NCI-H2196 (cell line): ENCODE results near the gene BMP8A.
"Not testable (repeated sequence)": the region's sequence is repeated elsewhere in the genome, so short reads cannot be mapped to it uniquely, and the experiment has no call there.

Experiments
- DNase-seq: peaks from one replicate; lab custom pipeline; 2025; ENCODE audit not compliant: unreplicated experiment; lab: John Stamatoyannopoulos, UW

BMP8A gene

GRCh38 chr1:39504436-39504835 is 13.0 kb downstream of the BMP8A start:
- not testable (repeated sequence) for DNase-seq

GRCh38 chr1:39505289-39505688 is 13.9 kb downstream of the BMP8A start:
- no peak for DNase-seq

GRCh38 chr1:39507230-39507928 is 15.9 kb downstream of the BMP8A start:
- no peak for DNase-seq

GRCh38 chr1:39508266-39508665 is 16.8 kb downstream of the BMP8A start:
- no peak for DNase-seq

GRCh38 chr1:39508857-39509305 is 17.4 kb downstream of the BMP8A start:
- no peak for DNase-seq

GRCh38 chr1:39509360-39510009 is 18.0 kb downstream of the BMP8A start:
- DNase-seq, result no peak

GRCh38 chr1:39510570-39511186 is 19.2 kb downstream of the BMP8A start:
- DNase-seq, result not testable (repeated sequence)

GRCh38 chr1:39511477-39511876 is 20.0 kb downstream of the BMP8A start:
- not testable (repeated sequence) for DNase-seq

GRCh38 chr1:39512234-39512847 is 20.9 kb downstream of the BMP8A start:
- not testable (repeated sequence) for DNase-seq

GRCh38 chr1:39514710-39515124 is 23.3 kb downstream of the BMP8A start:
- not testable (repeated sequence) for DNase-seq

GRCh38 chr1:39515131-39516086 is 24.0 kb downstream of the BMP8A start:
- DNase-seq, result not testable (repeated sequence)

- DNase-seq, result not testable (repeated sequence)
Measured at GRCh38 chr1:39516841-39517240, 25.4 kb downstream of the BMP8A start.

GRCh38 chr1:39517936-39518335 is 26.5 kb downstream of the BMP8A start:
- not testable (repeated sequence) for DNase-seq

- DNase-seq, result not testable (repeated sequence)
Measured at GRCh38 chr1:39519376-39519775, 27.9 kb downstream of the BMP8A start.

- DNase-seq, result not testable (repeated sequence)
Measured at GRCh38 chr1:39522221-39522620, 30.8 kb downstream of the BMP8A start.

- no peak for DNase-seq
Measured at GRCh38 chr1:39522661-39523567, 31.5 kb downstream of the BMP8A start.

GRCh38 chr1:39524171-39524570 is 32.7 kb downstream of the BMP8A start:
- no peak for DNase-seq

GRCh38 chr1:39524591-39525365 is 33.3 kb downstream of the BMP8A start:
- no peak for DNase-seq
